ENCODE results near the gene MYH11. TPM values are rescaled to one million over a fixed set of nuclear protein-coding genes. Genes with fewer than 3 reads are reported as not detected.

MYH11 gene
- total and polyA plus RNA-seq, 2 donors (not counting 1 experiment from before 2014, with no cell fraction given): 1.3 to 14.5 TPM

DNA sequence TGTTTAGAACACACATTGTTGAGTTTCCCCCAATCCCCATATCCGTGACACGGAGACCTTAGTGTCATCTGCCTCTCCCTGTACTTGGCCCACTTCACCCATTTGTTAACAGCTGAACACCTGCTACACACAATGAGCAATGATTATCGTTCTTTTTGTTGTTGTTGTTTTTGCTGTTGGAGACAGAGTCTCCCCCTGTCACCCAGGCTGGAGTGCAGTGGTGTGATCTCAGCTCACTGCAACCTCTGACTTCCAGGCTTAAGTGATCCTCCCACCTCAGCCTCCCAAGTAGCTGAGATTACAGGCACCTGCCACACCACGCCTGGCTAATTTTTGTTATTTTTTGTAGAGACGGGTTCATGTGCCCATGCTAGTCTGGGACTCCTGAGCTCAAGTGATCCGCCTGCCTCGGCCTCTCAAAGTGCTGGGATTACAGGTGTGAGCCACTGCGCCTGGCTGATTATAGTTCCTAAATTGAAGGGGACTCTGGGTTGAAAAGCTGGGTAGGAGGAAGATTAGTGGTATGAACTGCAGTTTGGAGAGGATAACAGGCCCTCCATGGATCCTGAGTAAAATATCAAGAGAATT lies 185.2 kb downstream of the MYH11 start:
- H3K4me2 ChIP-seq (ENCODE audit: extremely low read depth, insufficient read depth, low read length): no peak overlapping the region
- no peak for DNase-seq (ENCODE audit: low read depth in 2 of 2)

DNA sequence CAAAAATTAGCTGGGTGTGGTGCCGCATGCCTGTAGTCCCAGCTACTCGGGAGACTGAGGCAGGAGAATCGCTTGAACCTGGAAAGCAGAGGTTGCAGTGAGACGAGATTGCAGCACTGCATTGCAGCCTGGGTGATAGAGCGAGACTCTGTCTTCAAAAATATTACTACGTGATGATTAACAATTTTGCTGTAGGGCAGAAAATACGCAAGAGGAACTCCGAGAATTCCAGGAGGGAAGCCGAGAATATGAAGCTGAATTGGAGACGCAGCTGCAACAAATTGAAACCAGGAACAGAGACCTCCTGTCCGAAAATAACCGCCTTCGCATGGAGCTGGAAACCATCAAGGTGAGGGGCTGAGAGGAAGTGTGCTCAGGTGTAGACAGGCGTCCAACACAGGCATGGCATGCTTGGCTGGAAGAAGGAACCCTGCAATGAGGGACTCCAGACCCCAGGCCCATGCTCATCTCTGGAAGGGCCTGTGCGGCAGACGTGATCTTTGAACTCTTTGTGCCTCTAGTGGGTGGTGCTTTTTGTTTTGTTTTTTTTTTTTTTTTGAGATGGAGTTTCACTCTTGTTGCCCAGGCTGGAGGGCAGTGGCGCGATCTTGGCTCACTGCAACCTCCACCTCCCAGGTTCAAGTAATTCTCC lies 189.6 kb downstream of the MYH11 start:
- H3K4me2 ChIP-seq (ENCODE audit: extremely low read depth, insufficient read depth, low read length): no peak overlapping the region
- H3K27ac ChIP-seq (ENCODE audit: insufficient read depth, low read length): no peak overlapping the region
- no peaks in the 10 kb centered on the region for H3K9me3 ChIP-seq (ENCODE audit: control insufficient read depth, insufficient read depth, low read depth, low read length)
- H3K36me3 ChIP-seq (ENCODE audit: control insufficient read depth, insufficient read depth, low read length): peaks cover 3% of the 10 kb centered on the region
- DNase-seq (ENCODE audit: low read depth in 2 of 2): no peak
- no peaks in the 10 kb centered on the region for H4K20me1 ChIP-seq (ENCODE audit: control insufficient read depth, extremely low read depth, insufficient read depth, low read length)
- no peak overlapping the region for H3K9ac ChIP-seq (ENCODE audit: insufficient read depth, low read length)
- H3K27me3 ChIP-seq (ENCODE audit: control insufficient read depth, insufficient read depth, low read length): no peaks in the 10 kb centered on the region
- TF ChIP-seq EZH2 (IDR thresholded peaks at IDR 0.05; ENCODE audit: low read length, missing control alignments): no peak
- TF ChIP-seq, protein P1, sequence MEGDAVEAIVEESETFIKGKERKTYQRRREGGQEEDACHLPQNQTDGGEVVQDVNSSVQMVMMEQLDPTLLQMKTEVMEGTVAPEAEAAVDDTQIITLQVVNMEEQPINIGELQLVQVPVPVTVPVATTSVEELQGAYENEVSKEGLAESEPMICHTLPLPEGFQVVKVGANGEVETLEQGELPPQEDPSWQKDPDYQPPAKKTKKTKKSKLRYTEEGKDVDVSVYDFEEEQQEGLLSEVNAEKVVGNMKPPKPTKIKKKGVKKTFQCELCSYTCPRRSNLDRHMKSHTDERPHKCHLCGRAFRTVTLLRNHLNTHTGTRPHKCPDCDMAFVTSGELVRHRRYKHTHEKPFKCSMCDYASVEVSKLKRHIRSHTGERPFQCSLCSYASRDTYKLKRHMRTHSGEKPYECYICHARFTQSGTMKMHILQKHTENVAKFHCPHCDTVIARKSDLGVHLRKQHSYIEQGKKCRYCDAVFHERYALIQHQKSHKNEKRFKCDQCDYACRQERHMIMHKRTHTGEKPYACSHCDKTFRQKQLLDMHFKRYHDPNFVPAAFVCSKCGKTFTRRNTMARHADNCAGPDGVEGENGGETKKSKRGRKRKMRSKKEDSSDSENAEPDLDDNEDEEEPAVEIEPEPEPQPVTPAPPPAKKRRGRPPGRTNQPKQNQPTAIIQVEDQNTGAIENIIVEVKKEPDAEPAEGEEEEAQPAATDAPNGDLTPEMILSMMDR (conservative IDR thresholded peaks at IDR 0.05 in 1 of 2, IDR thresholded peaks at IDR 0.05 in 1 of 2; ENCODE audit: low read depth in 1 of 2, low read length in 2 of 2): no peak
- peaks cover 1% of the 10 kb centered on the region for H3K79me2 ChIP-seq (ENCODE audit: control insufficient read depth, insufficient read depth, low read length)
- H2AFZ ChIP-seq (ENCODE audit: low read length): no peak overlapping the region
- no peak overlapping the region for H3K4me3 ChIP-seq (replicated peaks in 1 of 4; ENCODE audit: control extremely low read depth in 1 of 4, insufficient read depth in 1 of 4, low read depth in 3 of 4, low read length in 4 of 4)
- H3K4me1 ChIP-seq (ENCODE audit: control insufficient read depth, extremely low read depth, insufficient read depth, low read length): peaks cover 4% of the 10 kb centered on the region

More for the DNA sequence above, 185.2 kb downstream of the MYH11 start:
- no peaks in the 10 kb centered on the region for H4K20me1 ChIP-seq (ENCODE audit: control insufficient read depth, extremely low read depth, insufficient read depth, low read length)
- H3K9me3 ChIP-seq (ENCODE audit: control insufficient read depth, insufficient read depth, low read depth, low read length): no peaks in the 10 kb centered on the region
- H3K9ac ChIP-seq (ENCODE audit: insufficient read depth, low read length): no peak overlapping the region
- peaks cover 9% of the 10 kb centered on the region for H3K79me2 ChIP-seq (ENCODE audit: control insufficient read depth, insufficient read depth, low read length)
- H3K4me1 ChIP-seq (ENCODE audit: control insufficient read depth, extremely low read depth, insufficient read depth, low read length): peaks cover 11% of the 10 kb centered on the region
- H3K36me3 ChIP-seq (ENCODE audit: control insufficient read depth, insufficient read depth, low read length): peaks cover 3% of the 10 kb centered on the region
- no peak for TF ChIP-seq EZH2 (IDR thresholded peaks at IDR 0.05; ENCODE audit: low read length, missing control alignments)
- TF ChIP-seq, protein P1 (conservative IDR thresholded peaks at IDR 0.05 in 1 of 2, IDR thresholded peaks at IDR 0.05 in 1 of 2; ENCODE audit: low read depth in 1 of 2, low read length in 2 of 2): no peak
- H2AFZ ChIP-seq (ENCODE audit: low read length): no peak overlapping the region
- no peak overlapping the region for H3K27ac ChIP-seq (ENCODE audit: insufficient read depth, low read length)
- H3K27me3 ChIP-seq (ENCODE audit: control insufficient read depth, insufficient read depth, low read length): no peaks in the 10 kb centered on the region
- H3K4me3 ChIP-seq (replicated peaks in 1 of 4; ENCODE audit: control extremely low read depth in 1 of 4, insufficient read depth in 1 of 4, low read depth in 3 of 4, low read length in 4 of 4): no peak overlapping the region

DNA sequence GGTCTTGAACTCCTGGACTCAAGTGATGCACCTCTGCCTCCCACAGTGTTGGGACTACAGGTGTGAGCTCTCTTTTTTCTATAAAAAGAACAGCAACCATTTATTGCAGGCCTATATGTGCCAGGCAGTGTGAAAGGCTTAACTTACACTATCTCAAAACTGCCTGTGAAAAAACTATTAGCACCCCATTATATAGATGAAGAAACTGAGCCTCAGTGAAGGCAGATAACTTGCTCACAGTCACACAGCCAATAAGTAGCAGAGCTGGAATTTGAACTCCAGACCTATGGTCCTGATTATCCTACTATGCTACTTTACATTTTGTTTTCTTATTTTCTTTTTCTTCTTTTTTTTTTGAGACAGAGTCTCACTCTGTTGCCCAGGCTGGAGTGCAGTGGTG lies 191.7 kb downstream of the MYH11 start:
- Histone ChIP-seq H3K27ac (ENCODE audit: insufficient read depth, low read length) (no peak overlapping the region), H4K20me1 (ENCODE audit: control insufficient read depth, extremely low read depth, insufficient read depth, low read length) (no peaks in the 10 kb centered on the region), H3K9me3 (ENCODE audit: control insufficient read depth, insufficient read depth, low read depth, low read length) (no peaks in the 10 kb centered on the region), H3K79me2 (ENCODE audit: control insufficient read depth, insufficient read depth, low read length) (peaks cover 7% of the 10 kb centered on the region), H3K27me3 (ENCODE audit: control insufficient read depth, insufficient read depth, low read length) (no peaks in the 10 kb centered on the region), H3K4me3 (replicated peaks in 1 of 4; ENCODE audit: control extremely low read depth in 1 of 4, insufficient read depth in 1 of 4, low read depth in 3 of 4, low read length in 4 of 4) (no peak overlapping the region), H3K4me2 (ENCODE audit: extremely low read depth, insufficient read depth, low read length) (no peak overlapping the region), H3K4me1 (ENCODE audit: control insufficient read depth, extremely low read depth, insufficient read depth, low read length) (no peaks in the 10 kb centered on the region), H3K36me3 (ENCODE audit: control insufficient read depth, insufficient read depth, low read length) (peaks cover 2% of the 10 kb centered on the region), H2AFZ (ENCODE audit: low read length) (no peak overlapping the region), H3K9ac (ENCODE audit: insufficient read depth, low read length) (no peak overlapping the region)
- no peak for DNase-seq (ENCODE audit: low read depth in 2 of 2)
- no peak for TF ChIP-seq EZH2 (IDR thresholded peaks at IDR 0.05; ENCODE audit: low read length, missing control alignments)
- TF ChIP-seq, protein P1 (conservative IDR thresholded peaks at IDR 0.05 in 1 of 2, IDR thresholded peaks at IDR 0.05 in 1 of 2; ENCODE audit: low read depth in 1 of 2, low read length in 2 of 2): no peak

Measured in fibroblast of lung (primary cell).